NCI-H2227 (cell line): ENCODE measurements around the gene ADAMTS6.

Experiments used
- DNase-seq: peaks from one replicate; lab custom pipeline; 2025; ENCODE audit not compliant: unreplicated experiment; lab: John Stamatoyannopoulos, UW

ADAMTS6 gene

DNA sequence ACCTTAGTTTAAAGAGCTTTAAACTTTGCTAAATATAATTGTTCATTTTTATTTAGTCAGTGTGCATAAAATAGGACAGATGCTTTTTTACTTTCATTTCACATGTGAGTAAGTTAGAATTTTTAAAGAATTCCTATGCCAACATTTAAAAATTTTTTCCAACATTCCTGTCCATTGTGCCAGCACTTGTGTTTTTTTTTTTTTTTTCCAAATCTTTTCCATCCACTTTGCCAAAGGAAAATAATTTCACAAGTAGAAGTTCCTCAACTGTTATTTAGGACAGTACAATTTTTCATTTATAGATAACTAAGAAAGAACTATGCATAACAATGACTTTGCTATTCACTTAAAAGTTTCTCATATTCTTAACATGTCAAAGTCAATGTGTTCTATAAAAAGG lies 189.5 kb downstream of the ADAMTS6 start:
- no peak for DNase-seq

DNA sequence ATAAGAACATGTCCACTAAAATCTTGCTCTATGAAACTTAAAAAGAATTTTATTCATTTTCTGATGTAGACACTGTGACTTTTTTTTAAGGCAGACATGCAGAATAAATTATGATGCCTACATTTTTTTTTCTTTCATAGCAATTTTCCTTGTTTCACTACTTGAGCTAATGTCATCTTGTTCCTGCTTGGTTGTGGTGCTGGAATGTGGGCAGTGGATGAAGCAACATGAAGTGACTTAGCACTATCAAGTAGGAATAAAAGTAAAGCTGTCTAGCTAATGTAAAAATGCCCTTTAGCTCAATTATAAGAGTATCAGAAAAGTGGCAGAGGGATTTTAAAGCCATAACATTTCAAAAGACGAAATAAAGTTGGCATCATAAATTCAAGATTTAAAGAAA lies 191.0 kb downstream of the ADAMTS6 start:
- no peak for DNase-seq

DNA sequence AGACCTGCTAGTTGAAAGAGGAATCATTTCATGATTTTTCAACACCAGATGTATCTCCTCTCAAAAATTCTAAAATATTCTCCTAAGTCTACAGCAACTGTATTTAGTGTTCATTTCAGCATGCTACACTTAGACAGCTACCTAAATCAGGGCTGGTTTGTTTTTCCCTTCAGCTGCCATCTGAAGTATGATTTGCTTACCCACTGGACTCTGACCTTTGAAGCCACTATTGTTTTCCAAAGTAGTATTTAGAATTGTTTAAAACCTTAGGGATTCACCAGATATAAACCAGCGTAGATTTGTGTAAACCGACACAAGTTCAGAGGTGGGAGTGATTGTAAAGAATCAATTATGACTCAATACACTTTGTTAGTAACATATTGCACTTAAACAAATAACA lies 193.1 kb downstream of the ADAMTS6 start:
- no peak for DNase-seq

DNA sequence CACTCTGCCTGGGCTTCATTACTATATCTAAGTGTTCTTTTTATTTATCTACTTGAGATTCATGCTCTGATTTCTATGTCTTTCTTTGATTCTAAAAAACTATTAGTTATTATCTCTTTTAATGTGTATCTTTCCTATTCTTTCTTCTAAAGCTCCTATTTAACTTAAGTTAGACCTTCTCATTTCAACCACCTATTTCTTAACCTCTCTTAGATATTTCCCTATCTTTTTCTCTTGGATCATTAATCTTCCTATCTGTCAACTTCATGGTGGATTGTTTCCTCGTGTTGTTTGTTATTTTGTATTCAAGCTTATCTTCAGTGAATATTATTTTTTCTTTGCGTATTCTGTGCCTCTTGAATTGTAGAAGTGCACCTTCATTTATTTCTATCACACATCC lies 202.1 kb downstream of the ADAMTS6 start:
- DNase-seq: no peak

DNA sequence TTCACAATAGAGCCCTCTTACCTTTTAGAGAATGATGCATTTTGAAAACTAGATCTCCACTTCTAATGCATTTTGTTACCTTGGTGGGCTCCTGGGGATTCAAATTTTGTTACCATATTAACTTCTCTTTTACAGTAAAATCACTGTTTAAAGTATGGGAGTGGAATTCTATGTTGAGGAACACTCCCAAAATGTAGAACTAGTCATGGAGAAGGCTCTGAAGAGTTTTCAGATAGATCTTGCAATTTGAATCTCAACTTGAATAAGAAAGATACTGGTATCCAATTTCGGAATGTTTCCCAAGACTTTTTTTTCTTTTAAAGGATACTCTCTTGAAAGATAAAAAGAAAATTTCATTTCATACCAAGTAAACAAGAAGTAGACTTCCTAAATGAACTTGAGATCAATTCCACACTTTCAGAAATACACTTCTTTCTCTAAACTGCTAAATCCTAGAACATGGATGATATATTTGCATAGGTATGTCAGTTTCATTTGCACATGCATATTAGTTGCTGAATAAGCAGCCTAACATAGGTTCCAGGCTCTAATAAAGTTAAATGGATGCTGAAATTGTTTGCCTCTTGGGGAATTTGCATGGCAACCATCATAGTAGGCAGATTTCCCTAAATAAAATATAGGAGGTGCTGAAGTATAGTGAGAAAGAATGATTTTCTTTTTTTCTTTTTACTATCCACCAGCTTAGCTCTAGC lies 205.4 kb downstream of the ADAMTS6 start:
- DNase-seq: no peak

DNA sequence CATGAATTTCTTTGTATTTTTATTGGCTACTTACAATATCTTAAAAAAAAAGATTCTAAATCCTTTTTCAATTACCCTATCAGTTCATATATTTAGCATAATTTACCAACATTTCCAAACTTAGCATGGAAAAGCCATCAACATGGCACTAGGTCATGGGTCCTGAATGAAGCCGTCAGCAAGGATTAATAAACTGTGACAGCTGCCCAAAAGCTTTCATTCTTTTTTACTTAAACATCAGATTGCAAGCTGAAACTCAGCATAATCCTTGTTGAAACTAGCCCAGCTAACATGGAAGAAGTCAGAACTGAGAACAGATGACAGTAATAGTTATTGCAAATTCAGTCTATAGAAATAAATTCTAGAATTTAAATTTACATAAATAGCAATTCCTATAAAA lies 209.8 kb downstream of the ADAMTS6 start:
- no peak for DNase-seq

DNA sequence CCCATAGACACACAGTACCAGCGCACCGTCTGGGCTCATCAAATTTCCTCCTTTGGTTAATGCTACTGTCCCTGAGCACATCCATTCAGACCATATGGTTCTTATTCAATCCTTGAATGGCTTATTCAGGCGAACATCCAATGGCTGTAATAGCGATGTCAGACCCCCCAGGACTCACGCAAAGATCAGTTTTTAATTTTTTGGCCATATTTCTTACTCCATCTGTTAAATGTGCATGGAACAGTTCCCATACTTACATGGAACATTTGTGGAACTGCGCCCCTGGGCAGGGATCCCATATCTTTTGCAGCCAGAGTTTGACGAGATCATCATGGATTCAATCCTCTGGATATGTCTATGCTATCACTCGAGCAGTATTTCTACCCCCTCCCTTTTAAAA lies 213.2 kb downstream of the ADAMTS6 start:
- no peak for DNase-seq

DNA sequence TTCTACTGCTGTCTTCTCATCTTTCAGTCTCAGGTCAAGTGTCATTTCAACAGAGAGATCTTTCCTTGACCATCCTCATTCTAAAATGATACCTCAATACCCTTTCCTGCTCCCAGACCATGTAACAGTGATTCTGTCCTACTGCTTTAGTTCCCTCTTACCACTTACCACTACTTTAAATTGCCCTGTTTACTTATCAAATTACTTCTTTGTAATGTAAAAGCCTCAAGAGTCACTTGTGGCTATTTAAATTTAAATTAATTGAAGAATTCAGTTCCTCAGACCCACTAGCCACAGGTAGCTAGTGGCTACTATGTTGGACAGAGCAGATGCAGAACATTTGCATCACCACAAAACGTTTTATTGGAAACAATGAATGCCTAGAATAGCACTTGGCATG lies 217.3 kb downstream of the ADAMTS6 start:
- no peak for DNase-seq

DNA sequence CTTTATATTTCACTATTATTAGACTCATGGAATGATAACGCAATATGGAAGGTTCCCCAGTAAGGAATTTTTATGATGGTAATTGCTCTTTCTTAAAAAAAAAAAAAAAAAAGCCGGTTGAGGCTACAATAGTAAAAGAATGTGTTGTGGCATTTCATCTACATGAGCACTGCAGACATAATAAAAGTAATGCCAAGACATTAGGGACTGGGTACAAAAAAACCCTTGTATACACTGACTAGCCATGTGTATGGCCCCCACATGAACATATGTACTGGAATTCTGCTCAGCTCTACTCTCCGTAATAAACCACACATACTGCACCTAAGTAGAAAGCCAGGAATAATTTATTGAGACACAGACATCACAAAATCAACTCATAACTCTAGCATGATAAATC lies 218.4 kb downstream of the ADAMTS6 start:
- DNase-seq: no peak

DNA sequence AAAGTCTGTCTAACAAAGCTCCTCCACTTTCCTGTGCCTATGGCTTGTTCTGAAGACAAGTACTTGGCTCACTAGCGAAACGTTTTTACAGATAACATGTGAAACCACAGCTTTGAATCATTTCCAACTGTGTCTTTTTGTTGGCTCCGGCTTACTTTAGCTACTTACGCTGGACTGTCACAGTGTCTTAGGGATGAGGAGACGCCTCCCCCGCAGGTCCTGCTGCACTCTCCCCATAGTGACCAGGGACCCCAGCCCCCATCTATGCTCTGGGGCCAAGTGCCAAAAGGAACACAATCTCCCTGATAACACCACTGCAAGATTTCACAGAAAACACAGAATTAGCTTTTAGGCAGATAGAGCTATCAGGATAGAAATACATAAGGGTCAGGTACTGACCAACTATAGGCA lies 219.1 kb downstream of the ADAMTS6 start:
- DNase-seq: no peak

DNA sequence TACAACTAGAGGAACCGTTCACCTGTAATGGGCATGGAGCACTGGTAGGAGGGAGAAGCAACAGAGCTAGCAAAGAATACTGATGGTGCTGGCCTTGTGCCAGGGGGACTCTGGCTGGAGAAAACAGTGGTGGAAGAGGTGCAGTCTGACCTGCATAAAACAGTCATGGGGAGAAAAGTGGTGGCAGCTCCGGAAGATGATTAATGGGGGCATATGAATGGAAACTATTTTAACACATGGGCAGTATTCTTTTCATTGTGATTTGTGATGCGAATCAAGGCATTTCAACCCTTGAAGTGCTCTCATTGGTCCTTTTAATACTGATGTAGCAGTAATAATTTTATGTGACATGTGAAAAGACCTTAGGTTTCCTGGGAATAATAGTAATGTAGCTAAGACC lies 219.6 kb downstream of the ADAMTS6 start:
- DNase-seq: peak; percentile 51

DNA sequence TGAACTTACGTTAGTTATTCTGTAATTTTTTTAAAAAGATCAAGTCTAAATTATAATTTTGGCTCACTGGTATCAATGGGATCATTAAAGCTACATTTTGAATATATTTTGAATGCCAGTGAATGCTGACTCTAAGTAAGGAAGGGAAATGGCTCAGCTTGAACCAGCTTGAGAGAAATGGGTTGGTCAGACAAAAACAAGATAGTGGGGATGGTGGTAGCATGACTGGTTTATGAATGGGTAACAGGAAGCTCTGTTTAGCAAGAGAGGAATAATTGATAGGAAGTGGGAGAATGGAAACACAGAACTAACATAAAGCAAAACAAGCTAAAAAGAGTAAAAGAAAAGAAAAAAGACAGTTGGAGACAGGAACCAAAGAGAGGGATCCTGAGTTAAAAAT lies 220.2 kb downstream of the ADAMTS6 start:
- no peak for DNase-seq

DNA sequence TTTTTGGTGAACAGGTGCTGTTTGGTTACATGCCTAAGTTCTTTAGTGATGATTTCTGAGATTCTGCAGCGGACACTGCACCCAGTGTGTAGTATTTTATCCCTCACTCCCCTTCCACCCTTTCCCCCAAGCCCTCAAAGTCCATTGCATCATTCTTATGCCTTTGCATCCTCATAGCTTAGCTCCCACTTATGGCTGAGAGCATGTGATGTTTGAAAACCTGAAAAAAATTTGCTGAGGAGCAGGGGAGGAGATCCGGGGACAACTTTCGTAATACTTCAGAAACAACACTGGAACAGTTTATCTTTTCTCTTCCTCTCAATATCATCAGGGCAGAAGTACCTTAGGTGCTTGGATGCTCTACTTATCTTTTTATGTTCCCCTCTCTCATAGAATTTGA lies 226.4 kb downstream of the ADAMTS6 start:
- no peak for DNase-seq

DNA sequence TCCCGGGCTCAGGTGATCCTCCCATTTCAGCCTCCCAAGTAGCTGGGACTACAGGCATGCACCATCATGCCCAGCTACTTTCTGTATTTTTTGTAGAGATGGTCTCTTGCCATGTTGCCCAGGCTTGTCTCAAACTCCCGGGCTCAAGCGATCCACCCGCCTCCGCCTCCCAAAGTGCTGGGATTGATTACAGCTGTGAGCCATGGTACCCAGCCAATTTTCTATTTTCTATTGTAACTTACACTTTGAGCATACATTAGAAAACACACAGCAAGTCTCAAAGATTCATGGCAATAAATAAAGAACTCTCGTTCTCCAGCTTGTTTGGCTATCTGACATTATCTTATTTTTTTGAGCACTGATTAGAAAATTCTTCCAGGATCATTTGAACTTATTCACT lies 228.7 kb downstream of the ADAMTS6 start:
- DNase-seq: no peak

DNA sequence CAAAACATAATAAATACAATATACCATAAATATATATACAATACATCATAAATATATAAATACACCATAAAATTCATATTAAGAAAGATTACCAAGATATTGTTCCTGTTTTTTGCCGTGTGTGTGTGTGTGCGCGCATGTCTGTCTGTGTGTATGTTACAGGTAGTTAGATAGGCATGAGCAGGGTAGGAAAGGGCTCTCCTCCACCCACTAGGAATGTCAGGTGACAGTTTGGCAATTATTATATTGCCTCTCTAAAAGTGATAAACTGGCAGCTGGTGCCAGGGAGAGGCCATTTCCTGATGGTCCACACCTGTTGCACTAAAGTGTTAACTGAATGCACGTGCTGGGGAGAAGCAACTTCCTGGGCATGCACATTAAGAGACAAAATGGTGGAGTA lies 232.8 kb downstream of the ADAMTS6 start:
- DNase-seq: no peak

DNA sequence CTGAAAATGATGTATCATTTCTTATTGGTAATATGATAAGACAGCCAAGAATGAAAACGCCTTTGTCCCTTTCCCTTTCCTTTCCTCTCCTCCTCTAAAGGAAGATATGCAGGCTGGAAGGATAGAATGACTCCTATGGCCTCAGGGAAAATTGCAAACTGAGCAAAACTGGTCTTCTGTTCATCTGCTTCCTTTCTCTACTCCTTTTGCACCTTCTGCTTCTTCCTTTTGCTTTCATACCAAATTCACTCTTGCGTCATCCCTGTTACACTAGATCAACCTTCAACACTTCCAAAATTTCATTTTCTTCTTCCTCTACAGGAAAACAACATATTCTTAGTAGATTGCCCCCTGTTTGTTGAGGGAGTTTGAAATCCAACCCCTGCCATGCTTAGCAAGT lies 234.1 kb downstream of the ADAMTS6 start:
- no peak for DNase-seq

DNA sequence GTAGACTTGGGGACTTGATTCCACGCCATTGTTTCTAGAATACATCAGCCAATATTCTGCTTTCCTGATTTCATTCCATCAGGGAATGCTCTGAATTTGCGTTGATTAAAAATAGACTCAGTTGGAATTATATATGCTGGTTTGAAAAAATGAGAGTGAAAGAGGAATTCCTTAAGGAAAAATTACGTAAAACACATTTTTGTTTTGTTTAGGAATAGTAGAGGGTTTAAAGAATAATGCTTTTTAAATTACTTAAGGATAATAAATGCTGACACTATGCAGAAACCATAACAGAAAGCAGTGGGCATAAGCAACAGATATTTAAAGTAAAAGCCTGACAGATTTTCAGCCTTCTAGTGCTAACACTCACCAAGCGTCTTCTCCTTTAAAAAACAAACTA lies 235.0 kb downstream of the ADAMTS6 start:
- no peak for DNase-seq

DNA sequence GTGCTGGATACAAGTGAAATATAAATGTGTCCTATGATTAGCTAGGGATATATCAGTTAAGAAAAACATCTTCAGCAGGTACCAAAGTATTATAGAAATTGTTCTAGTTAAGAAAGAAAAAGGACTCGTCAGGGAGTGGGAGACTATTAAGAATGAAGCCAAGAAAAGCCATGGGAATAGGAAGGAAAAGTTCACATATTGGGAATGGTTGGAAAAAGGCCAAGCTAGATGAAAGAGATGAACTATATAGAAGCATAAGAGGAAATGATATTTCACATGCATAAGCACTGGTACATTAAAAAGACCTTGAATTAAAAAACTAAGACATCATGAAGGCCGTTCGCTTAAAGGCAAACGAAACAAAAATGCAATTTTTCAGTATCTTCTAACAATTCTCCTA lies 237.7 kb downstream of the ADAMTS6 start:
- no peak for DNase-seq

DNA sequence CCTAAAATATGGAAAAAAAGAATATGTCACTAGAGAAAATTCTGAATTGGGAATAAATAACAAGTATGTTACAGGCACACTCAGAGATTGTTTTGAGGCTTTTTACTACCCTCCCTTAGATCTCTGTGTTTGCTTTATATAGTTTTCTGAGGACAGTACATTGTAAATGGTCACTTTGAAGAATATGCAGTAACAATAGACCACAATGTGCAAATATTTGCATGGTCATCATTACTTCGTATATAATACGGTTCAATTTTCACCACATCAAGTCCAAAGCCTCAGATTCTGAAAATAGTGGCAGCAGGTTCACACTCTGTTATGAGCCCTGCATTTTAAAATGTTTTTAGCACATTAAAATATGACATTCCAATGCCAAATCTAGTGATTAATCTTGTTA lies 238.6 kb downstream of the ADAMTS6 start:
- no peak for DNase-seq

DNA sequence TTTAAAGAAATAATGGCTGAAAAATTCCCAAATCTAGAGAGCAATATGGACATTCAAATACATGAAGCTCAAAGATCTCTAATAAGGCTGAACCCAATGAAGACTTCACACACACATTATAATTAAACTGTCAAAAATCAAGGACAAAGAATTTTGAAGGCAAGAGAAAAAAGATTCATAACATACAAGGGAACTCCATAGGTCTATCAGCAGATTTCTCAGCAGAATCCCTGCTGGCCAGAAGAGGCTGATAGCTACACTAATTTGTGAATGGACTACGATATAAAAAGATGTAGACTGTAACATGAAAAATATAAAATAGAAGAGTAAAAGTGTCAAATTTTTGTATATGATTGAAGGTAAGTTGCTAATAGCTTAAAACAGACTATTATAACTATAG lies 251.9 kb downstream of the ADAMTS6 start:
- DNase-seq: no peak

DNA sequence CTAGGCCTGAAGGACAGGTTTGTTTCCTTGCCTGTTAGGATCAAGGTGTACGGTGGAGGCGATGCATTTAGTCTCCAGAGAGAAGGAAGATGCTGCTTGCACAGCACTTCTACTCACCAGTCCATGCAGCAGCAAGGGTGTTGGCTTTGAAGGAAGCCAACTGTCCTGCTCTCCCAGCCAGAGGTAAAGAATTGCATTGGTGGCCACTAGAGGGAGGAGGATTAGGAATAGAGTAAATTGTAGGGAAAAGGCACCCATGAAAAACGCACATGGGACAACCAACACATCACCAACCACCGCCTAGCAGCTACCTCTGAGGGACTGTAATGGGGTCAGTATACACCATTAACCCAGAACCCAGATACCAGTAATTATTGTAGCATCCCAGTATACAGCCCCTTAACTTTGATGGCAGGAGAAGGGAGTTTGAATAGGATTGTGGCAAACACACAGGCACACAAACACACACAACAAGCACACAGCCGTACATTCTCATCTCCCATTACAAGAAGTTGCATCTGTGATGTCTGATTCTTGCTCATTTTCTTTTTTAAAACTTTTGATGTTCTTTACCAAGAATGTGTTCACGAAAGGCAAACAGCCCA lies 267.7 kb downstream of the ADAMTS6 start:
- peak; percentile 23 for DNase-seq

DNA sequence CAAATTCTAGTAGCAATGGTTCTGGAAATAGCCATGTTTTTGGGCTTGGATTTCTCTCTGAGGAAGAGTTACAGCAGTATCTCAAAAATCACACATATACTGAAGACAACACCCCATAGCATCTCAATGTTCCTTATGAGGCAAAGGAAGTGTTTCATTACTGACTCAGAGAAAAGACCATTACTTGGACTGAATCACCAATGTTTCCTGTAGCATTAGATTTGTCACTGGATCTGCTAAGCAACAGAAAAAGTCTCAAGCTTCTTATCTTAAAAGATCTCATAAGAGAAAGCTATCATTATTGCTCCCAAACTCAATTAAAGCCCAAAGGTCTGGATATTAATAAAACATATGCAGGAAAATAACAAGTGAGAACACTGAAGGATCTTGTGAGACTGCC lies 272.4 kb downstream of the ADAMTS6 start:
- no peak for DNase-seq

DNA sequence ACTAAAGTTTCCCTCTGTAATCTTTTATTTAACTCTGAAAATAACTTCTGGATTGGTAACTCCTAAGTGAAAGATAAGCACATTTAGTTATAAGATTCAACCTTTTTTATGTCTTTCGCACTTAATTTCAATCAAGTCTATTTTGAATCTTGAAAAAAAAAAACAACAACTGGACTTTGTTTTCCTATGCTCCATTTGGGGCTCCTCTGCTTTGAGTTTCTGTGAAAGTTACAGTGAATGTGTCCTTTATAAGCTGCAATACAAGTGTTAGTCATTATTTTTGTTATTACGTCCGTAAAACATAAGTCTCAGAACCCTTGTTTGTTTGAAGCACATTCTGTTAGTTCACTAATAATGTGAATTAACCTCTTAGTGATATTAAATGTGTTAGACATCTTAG lies 276.8 kb downstream of the ADAMTS6 start:
- DNase-seq: no peak
